CD4-positive, alpha-beta T cell treated with Interleukin-12 subunit alpha and Interleukin-12 subunit beta, for 1 hour (primary cell): Measurements from ENCODE around the gene SCN2B.

Source experiments
- DNase-seq: peaks from one replicate; pipeline ENCODE4 v3.0.0-alpha.2; 2020

Gene SCN2B

GRCh38 chr11:118129471-118130172, 46.8 kb downstream of the SCN2B start:
- DNase-seq: no peak

GRCh38 chr11:118128721-118129470, 47.5 kb downstream of the SCN2B start:
- DNase-seq: no peak

- DNase-seq: no peak
Observed at GRCh38 chr11:118128310-118128709, 48.1 kb downstream of the SCN2B start.

GRCh38 chr11:118126082-118126838, 50.2 kb downstream of the SCN2B start:
- DNase-seq: no peak

- no peak for DNase-seq
Observed at GRCh38 chr11:118124929-118125535, 51.4 kb downstream of the SCN2B start.

GRCh38 chr11:118120793-118121192, 55.6 kb downstream of the SCN2B start:
- no peak for DNase-seq

- DNase-seq: peak; percentile 16
Observed at GRCh38 chr11:118117790-118118601, 58.4 kb downstream of the SCN2B start.

GRCh38 chr11:118115048-118115447, 61.4 kb downstream of the SCN2B start:
- no peak for DNase-seq

- no peak for DNase-seq
Observed at GRCh38 chr11:118114266-118114665, 62.2 kb downstream of the SCN2B start.

- no peak for DNase-seq
Observed at GRCh38 chr11:118112711-118113430, 63.6 kb downstream of the SCN2B start.
